ENCODE results near the gene CAMK1D.

DNA sequence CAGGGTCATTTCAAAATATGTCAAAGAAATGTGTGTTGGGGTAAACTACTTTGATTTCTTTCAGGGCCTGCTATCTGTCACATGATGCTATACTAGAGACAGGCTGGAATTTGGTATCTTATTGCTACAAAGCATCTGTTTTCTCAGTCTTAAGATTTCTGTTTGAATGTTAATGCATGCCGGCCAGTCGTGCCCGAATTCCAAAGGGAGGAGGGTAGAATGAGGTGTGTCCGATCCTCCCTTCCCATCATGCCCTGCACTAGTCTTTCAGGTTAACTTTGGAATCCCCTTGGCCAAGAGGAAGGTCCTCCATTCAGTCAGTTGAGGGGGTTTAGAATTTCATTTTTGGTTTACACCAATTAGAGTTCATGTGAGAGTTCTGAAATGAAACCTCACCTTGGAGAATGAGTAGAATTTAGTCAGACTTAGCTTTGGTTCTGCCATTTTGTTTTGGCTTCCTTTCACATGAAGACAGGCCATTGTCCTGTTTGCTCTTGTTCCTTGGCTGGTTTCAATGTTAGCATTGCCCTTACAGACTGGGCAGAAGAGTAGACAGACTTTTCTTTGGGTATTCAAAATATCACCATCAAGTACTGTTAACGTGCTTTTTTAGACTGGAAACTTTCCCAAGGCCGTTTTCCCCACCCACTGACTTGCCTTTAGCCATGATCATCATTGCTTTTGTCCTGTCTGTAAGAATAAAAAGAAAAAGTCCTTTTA, 95.8 kb downstream of the CAMK1D start:
- TF ChIP-seq, protein P1, sequence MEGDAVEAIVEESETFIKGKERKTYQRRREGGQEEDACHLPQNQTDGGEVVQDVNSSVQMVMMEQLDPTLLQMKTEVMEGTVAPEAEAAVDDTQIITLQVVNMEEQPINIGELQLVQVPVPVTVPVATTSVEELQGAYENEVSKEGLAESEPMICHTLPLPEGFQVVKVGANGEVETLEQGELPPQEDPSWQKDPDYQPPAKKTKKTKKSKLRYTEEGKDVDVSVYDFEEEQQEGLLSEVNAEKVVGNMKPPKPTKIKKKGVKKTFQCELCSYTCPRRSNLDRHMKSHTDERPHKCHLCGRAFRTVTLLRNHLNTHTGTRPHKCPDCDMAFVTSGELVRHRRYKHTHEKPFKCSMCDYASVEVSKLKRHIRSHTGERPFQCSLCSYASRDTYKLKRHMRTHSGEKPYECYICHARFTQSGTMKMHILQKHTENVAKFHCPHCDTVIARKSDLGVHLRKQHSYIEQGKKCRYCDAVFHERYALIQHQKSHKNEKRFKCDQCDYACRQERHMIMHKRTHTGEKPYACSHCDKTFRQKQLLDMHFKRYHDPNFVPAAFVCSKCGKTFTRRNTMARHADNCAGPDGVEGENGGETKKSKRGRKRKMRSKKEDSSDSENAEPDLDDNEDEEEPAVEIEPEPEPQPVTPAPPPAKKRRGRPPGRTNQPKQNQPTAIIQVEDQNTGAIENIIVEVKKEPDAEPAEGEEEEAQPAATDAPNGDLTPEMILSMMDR (IDR thresholded peaks at IDR 0.05; ENCODE audit: low read depth, low read length, poor library complexity, severe bottlenecking): no peak
- TF ChIP-seq EZH2phosphoT487 (IDR thresholded peaks at IDR 0.05; ENCODE audit: borderline replicate concordance, low read length): no peak

Data from DOHH2 (cell line).